IPS-NIHi7 (cell line): ENCODE measurements around the gene DHX35.

Source experiments
- DNase-seq: peaks from one replicate; pipeline ENCODE4 v3.0.0; 2012; ENCODE audit warnings: mixed read lengths; ENCODE audit errors: extremely low spot score

Gene DHX35

GRCh38 chr20:39025883-39026282 is 63.7 kb downstream of the DHX35 start:
- DNase-seq, result no peak

DNA sequence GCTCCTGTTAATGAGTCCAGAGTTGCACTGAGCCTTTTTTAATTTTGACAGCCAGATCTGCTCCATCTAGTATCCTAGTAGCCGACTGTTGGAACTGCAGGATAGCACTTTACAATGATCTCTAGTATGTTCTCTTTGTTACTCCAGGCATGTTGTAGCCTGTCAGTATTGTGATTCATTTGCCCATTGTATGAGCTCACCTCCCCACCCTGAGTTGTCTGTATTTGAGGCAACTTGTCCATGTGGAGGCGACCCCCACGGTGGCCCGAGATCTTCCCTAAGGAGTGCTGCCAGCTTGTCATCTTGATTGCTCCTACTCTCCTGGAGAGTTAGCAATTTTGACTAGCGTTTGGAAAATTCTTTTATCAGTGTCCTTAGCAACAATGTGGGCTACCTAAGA is 67.2 kb downstream of the DHX35 start:
- no peak for DNase-seq

DNA sequence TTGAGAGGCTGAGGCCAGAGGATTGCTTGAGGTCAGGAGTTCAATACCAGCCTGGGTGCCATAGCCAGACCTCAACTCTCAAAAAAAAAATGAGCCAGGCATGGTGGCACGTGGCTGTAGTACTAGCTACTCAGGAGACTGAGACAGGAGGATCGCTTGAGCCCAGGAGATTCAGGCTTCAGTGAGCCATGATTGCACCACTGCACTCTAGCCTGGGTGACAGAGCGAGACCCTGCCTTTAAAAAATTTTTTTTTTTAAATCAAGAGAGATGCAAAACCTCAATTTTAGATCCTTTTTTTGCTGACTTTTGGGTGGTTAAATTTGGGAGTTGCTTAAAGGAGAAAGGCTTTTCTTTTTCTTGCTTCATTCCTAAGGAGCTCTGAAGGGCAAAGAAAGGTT is 70.9 kb downstream of the DHX35 start:
- no peak for DNase-seq

DNA sequence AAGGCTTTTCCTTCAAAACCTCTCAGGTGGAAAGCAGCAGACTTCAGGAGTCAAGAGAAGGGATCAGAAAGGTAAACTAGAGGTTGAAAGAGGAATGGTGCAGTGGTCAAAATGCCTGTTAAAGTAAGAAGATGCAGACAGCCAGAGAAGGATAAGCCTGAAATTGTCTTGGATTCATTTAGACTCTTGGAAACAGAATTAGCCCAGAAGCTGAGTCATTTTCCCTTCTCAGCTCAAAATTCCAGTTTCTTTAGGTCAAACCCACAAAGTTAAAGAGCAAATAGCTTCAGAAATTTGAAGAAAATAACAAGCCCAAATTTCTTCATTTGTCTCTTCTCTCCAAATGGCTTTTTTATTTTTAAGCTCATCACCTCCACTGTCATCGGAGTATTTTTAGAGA is 73.9 kb downstream of the DHX35 start:
- no peak for DNase-seq

DNA sequence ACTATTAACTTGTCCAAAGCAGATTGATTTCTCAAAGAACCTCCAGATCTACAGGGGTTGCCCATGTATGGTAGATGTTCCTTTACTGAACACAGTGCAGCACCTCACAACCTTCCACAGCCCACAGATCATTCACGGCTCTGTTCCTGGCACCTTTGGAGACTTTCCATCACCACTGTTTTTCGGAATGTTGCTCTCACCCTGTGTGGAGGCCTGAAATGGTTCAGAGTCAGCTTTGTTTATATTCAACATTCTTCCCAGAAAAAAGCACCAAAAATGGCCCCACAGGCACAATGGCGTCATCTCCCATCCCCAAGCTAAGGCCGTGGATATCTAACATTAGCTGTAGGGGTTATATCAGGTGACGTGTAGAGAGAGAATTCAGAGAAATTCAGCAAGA is 74.7 kb downstream of the DHX35 start:
- no peak for DNase-seq

GRCh38 chr20:39038047-39038446 is 75.9 kb downstream of the DHX35 start:
- DNase-seq, result no peak

GRCh38 chr20:39038495-39038894 is 76.4 kb downstream of the DHX35 start:
- DNase-seq, result no peak

DNA sequence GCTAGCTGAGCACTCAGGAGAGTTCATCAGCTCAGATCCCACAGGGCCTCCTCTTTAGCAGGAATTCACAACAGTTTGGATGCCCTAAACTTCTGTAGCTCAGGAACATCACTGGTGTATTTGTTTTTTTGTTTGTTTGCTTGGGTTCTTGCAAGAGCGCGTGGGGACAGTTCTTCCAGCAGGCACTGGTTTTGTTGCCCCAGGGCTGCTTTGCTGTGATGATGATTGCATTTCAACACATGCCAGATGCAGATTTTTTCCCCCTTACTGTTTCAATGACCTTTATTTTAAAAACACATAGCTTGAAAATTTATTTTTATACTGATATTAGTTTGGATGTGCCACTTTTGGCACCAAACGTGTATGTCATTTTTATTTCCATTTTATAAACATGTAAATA is 77.1 kb downstream of the DHX35 start:
- DNase-seq, result no peak

DNA sequence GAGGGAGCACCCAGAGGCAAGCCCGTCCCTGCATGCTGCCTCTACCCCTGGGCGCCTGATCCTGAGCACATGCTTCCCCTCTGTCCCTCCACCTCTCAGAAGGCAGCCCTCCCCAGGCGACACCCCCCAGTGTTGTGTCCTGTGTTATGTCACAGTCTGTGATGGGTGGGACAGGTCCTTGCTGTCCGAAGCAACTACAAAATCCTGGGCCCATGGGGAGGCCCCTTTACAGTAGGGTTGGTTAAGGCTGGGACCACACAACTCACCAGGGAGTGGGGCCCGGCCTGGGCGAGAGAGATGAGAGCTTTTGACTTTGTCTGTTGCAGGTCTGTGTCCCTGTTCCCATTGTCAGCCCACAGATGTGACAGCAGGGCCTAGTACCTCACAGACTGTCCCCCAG is 78.0 kb downstream of the DHX35 start:
- no peak for DNase-seq

GRCh38 chr20:39041067-39041466 is 78.9 kb downstream of the DHX35 start:
- DNase-seq, result no peak

- DNase-seq, result no peak
Measured at GRCh38 chr20:39042279-39043150, 80.4 kb downstream of the DHX35 start.

GRCh38 chr20:39044501-39044900 is 82.4 kb downstream of the DHX35 start:
- DNase-seq, result no peak

DNA sequence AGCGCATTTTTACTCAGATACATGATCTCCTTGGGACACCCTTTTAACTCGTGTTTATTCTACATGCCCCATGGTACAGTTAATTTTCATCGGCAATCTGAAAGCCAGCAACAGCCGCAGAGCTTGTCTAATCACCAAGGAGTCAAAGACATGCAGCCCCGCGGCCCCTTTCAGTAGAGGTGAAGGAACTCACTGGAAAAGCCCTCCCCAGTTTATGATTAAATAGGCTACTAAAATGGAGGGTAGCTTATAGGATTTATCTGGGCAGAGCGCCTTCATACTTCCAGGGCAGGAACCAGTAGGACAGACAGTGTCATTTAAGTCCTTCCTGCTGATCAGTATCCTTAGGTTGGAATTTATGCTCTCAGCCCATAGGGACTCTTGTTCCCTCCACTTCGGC is 83.5 kb downstream of the DHX35 start:
- no peak for DNase-seq

- no peak for DNase-seq
Measured at GRCh38 chr20:39047417-39047985, 85.4 kb downstream of the DHX35 start.

DNA sequence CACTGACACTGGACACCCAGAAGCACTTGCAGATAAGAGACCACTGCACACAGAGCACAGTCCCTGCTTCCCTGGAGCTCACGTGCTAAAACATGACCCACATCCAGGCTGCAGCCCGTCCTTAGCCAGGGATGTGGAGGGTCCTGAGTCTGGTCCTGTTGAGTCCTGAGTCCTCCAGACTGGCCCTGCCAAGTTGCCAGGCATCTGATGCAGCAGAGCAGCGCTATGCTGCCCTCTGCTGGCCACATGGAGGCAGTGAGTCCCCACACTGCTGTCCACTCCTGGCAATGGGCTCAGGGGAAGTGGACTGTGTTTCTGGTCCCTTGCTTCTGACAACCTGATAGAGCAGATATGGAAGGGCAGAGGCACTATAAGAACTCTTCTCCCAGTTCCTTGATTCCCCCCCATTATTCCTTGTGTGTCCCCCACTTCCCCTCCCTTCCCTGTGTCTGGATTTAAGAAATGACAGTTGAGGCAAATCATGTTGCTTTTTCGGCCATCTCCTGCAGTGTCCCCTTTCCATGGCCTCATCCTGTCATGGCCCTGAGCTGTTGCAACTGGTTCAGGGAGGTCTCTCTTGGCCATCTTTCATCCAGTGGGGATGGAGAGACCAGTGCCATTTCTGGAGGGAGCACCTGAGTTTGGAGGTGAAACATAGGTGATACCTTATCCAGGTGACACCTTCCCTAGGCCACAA is 86.0 kb downstream of the DHX35 start:
- peak; percentile 89 for DNase-seq

GRCh38 chr20:39049148-39049547 is 87.0 kb downstream of the DHX35 start:
- DNase-seq, result no peak

GRCh38 chr20:39049684-39050554 is 87.8 kb downstream of the DHX35 start:
- peak; percentile 89 for DNase-seq

DNA sequence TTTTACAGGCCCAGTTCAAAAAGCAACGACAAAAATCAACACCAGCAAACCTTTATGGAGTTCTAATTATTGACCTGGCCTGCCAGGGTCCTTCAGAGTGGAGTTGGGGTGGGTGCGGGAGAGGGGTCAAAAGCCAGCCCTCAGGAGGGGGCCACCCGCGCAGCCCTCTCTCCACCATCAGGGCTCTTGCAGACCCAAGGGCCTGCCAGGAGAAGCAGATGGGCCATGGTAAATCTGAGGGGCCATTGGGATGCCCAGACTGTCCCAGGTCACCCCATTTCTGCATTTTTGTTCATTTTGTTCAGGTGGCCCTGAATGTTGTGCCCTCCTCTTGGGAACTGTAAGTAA is 88.4 kb downstream of the DHX35 start:
- DNase-seq, result no peak

- no peak for DNase-seq
Measured at GRCh38 chr20:39052676-39053075, 90.5 kb downstream of the DHX35 start.

GRCh38 chr20:39057143-39057542 is 95.0 kb downstream of the DHX35 start:
- no peak for DNase-seq

DNA sequence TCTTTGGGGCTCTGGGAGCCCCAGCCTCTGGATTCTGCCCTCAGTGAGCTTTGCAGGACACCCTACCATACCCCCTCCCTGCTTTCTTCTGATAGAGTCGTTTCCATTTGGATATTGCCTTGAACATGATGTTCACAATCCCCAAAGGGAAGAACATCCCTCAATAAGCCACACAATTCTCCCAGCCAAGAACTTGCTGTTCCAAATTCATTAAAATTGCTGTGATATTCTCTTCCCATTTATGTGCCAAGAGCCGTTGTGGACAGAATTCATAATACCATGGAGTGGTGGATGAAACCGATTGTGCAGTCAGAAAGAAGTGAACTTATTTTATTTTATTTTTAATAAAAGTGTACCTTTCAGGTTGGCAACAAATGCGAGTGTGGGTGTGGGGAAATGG is 95.8 kb downstream of the DHX35 start:
- no peak for DNase-seq

- DNase-seq, result no peak
Measured at GRCh38 chr20:39059036-39059435, 96.9 kb downstream of the DHX35 start.
